Measurements from ENCODE around the gene GULP1.

Gene GULP1

DNA sequence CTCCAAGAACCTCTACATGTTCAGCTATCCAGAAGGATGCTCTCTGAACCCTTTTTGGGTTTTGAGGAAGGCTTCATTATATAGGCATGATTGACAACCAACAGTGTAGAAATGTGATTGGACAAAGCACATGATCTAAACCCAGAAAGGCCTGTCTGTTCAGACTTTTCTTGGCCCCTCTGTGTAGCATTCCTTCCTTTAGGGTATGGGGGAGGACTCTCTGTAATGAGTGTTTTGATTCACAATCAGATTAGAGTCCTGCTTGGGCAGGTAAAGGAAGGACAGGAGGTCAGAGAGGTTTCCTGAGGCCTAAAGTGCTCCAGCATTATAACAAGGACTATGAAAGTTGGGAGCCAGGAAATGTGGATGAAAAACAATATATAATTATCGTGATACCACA, 13.6 kb downstream of the GULP1 start:
- H3K9me3 ChIP-seq (ENCODE audit: control insufficient read depth, insufficient read depth, low read depth, low read length), result no peaks in the 10 kb centered on the region
- H3K27ac ChIP-seq (ENCODE audit: extremely low read depth, low read depth, low read length), result no peak overlapping the region
- CTCF ChIA-PET, result no interaction called here
- no peaks in the 10 kb centered on the region for H3K36me3 ChIP-seq (ENCODE audit: control insufficient read depth in 2 of 2, insufficient read depth in 1 of 2, low read length in 2 of 2)
- TF ChIP-seq HOXD13 (CRISPR knock-in tag; IDR thresholded peaks at IDR 0.05; ENCODE audit: borderline replicate concordance) (no peak), ZNF311 (tag by site-specific recombination; IDR thresholded peaks at IDR 0.05; ENCODE audit: borderline replicate concordance) (no peak), KLF16 (tag by site-specific recombination; IDR thresholded peaks at IDR 0.05) (no peak), PRDM10 (tag by site-specific recombination; IDR thresholded peaks at IDR 0.05) (no peak), ZNF112 (tag by site-specific recombination; IDR thresholded peaks at IDR 0.05) (no peak), ZNF16 (tag by site-specific recombination; IDR thresholded peaks at IDR 0.05; ENCODE audit: low read depth) (no peak), ZNF701 (tag by site-specific recombination; IDR thresholded peaks at IDR 0.05) (no peak), ZFP37 (tag by site-specific recombination; IDR thresholded peaks at IDR 0.05) (no peak), ZBTB20 (tag by site-specific recombination; IDR thresholded peaks at IDR 0.05) (no peak), ZNF202 (tag by site-specific recombination; IDR thresholded peaks at IDR 0.05; ENCODE audit: borderline replicate concordance) (no peak), SP3 (tag by site-specific recombination; IDR thresholded peaks at IDR 0.05) (no peak), ZNF610 (tag by site-specific recombination; IDR thresholded peaks at IDR 0.05; ENCODE audit: borderline replicate concordance) (no peak)
- H3K4me3 ChIP-seq (ENCODE audit: low read depth, low read length), result no peak overlapping the region
- POLR2A ChIA-PET, result interaction anchor here (1.2 kb wide), 1 partner anchor 13 kb away, joined by 3 read pairs; no protein-coding TSS in a partner anchor
- H3K4me1 ChIP-seq (ENCODE audit: control insufficient read depth, insufficient read depth, low read length), result peaks cover 5% of the 10 kb centered on the region

- Histone ChIP-seq H3K4me1 (ENCODE audit: control insufficient read depth, insufficient read depth, low read length) (peaks cover 5% of the 10 kb centered on the region), H3K27ac (ENCODE audit: extremely low read depth, low read depth, low read length) (no peak overlapping the region), H3K4me3 (ENCODE audit: low read depth, low read length) (no peak overlapping the region), H3K9me3 (ENCODE audit: control insufficient read depth, insufficient read depth, low read depth, low read length) (no peaks in the 10 kb centered on the region), H3K36me3 (ENCODE audit: control insufficient read depth in 2 of 2, insufficient read depth in 1 of 2, low read length in 2 of 2) (no peaks in the 10 kb centered on the region)
- POLR2A ChIA-PET, result no interaction called here
- TF ChIP-seq HOXC10 (CRISPR knock-in tag; IDR thresholded peaks at IDR 0.05) (no peak), ZNF626 (tag by site-specific recombination; IDR thresholded peaks at IDR 0.05) (no peak), ZNF501 (tag by site-specific recombination; IDR thresholded peaks at IDR 0.05) (no peak), TCF7L2 (IDR thresholded peaks at IDR 0.05; ENCODE audit: borderline replicate concordance, low read depth, low read length) (no peak), PRDM1 (tag by site-specific recombination; IDR thresholded peaks at IDR 0.05) (peak; percentile 9; the same call in 1 of the 2 replicates), ZNF791 (tag by site-specific recombination; IDR thresholded peaks at IDR 0.05) (no peak)
- CTCF ChIA-PET, result no interaction called here
Observed at GRCh38 chr2:188306271-188306670, 14.6 kb downstream of the GULP1 start.

DNA sequence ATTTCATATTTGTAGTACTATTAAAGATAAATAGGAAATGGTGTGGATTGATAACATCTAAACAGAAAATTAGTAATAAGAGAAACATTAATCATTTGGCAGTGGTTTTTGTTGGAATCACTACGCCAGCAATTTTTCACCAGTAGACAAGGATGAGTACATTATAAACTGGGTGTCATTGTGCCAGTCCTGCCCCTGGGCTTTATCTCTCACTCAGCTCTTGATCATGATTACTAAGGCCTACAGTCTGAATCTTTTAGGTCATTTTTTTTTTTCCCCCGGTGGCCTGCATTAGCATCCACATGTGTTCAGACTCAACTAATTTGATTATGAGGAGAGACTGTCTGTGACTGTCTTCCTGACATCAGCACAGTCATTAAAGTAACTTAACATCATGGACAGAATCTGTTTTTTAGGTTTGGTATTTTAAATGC, 16.2 kb downstream of the GULP1 start:
- Histone ChIP-seq H3K36me3 (ENCODE audit: control insufficient read depth in 2 of 2, insufficient read depth in 1 of 2, low read length in 2 of 2) (no peaks in the 10 kb centered on the region), H3K27ac (ENCODE audit: extremely low read depth, low read depth, low read length) (no peak overlapping the region), H3K9me3 (ENCODE audit: control insufficient read depth, insufficient read depth, low read depth, low read length) (no peaks in the 10 kb centered on the region), H3K4me3 (ENCODE audit: low read depth, low read length) (no peak overlapping the region), H3K4me1 (ENCODE audit: control insufficient read depth, insufficient read depth, low read length) (peaks cover 5% of the 10 kb centered on the region)
- ChIA-PET POLR2A (no interaction called here), CTCF (no interaction called here)
- no peak for TF ChIP-seq ZSCAN30 (tag by site-specific recombination; IDR thresholded peaks at IDR 0.05)
- no peak for TF ChIP-seq ZNF610 (tag by site-specific recombination; IDR thresholded peaks at IDR 0.05; ENCODE audit: borderline replicate concordance)
- TF ChIP-seq ZNF701 (tag by site-specific recombination; IDR thresholded peaks at IDR 0.05), result no peak
- TF ChIP-seq ZSCAN16 (tag by site-specific recombination; IDR thresholded peaks at IDR 0.05), result no peak
- TF ChIP-seq OVOL3 (tag by site-specific recombination; IDR thresholded peaks at IDR 0.05), result no peak
- no peak for TF ChIP-seq ZNF473 (tag by site-specific recombination; IDR thresholded peaks at IDR 0.05)
- TF ChIP-seq ZNF140 (tag by site-specific recombination; IDR thresholded peaks at IDR 0.05), result no peak
- TF ChIP-seq ZNF248 (tag by site-specific recombination; IDR thresholded peaks at IDR 0.05), result no peak

Measured in HEK293 (cell line).